Neural cell (in vitro differentiated cells): ENCODE measurements around the gene HOXA2.

Experiments
- EP300 ChIP-seq: fragments of 450-650 bp; conservative IDR thresholded peaks from 2 replicates; pipeline ENCODE4 v1.6.1; 2014; ENCODE audit warnings: antibody characterized with exemption, mild to moderate bottlenecking, moderate library complexity; ENCODE audit not compliant: poor library complexity, severe bottlenecking
- EZH2 ChIP-seq: fragments of 200-600, 300-800 bp; shearing (Covaris generic), sonication (generic); IDR thresholded peaks from 2 replicates; pipeline ENCODE4 v1.6.1; 2014; ENCODE audit warnings: antibody characterized with exemption, low read length, borderline replicate concordance, mild to moderate bottlenecking; ENCODE audit not compliant: insufficient read depth, poor library complexity, severe bottlenecking
- POLR2AphosphoS5 ChIP-seq: IDR thresholded peaks from 2 replicates; pipeline ENCODE4 v1.6.1; 2012
- SMC3 ChIP-seq: fragments of 450-650 bp; conservative IDR thresholded peaks from 2 replicates; pipeline ENCODE4 v1.6.1; 2014; ENCODE audit warnings: antibody characterized with exemption, mild to moderate bottlenecking, moderate library complexity; ENCODE audit not compliant: poor library complexity
- TAF1 ChIP-seq: IDR thresholded peaks from 2 replicates; pipeline ENCODE4 v1.6.1; 2012; ENCODE audit warnings: low read depth
- TF ChIP-seq, protein P1 (sequence below): fragments of 450-650 bp; IDR thresholded peaks from 2 replicates; pipeline ENCODE4 v1.5.1; 2014; ENCODE audit warnings: antibody characterized with exemption, mild to moderate bottlenecking, moderate library complexity; ENCODE audit not compliant: poor library complexity, severe bottlenecking

DNA sequence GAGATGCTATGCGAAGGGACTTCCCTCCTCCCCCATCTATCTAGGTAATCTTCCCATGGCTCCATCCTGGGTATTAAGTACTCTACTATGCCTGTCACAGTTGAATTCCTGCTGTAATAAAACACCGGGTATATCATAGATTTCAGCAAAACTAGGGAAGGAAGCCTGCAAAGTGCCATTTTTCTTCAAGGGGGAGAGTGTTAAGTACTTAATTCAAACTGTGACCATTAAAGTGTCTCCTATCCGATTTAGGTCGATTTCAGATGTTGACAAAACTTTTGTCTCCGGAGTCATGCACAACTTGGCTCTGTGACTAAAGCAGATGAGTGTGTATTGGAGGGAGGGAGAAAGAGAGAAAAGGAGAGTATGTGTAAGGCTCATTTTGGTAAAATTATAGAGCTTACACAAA is 23.5 kb upstream of the HOXA2 start:
- TF ChIP-seq EP300 (no peak), EZH2 (no peak), POLR2AphosphoS5 (no peak), TAF1 (no peak), SMC3 (no peak)
- TF ChIP-seq, protein P1, sequence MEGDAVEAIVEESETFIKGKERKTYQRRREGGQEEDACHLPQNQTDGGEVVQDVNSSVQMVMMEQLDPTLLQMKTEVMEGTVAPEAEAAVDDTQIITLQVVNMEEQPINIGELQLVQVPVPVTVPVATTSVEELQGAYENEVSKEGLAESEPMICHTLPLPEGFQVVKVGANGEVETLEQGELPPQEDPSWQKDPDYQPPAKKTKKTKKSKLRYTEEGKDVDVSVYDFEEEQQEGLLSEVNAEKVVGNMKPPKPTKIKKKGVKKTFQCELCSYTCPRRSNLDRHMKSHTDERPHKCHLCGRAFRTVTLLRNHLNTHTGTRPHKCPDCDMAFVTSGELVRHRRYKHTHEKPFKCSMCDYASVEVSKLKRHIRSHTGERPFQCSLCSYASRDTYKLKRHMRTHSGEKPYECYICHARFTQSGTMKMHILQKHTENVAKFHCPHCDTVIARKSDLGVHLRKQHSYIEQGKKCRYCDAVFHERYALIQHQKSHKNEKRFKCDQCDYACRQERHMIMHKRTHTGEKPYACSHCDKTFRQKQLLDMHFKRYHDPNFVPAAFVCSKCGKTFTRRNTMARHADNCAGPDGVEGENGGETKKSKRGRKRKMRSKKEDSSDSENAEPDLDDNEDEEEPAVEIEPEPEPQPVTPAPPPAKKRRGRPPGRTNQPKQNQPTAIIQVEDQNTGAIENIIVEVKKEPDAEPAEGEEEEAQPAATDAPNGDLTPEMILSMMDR: no peak
